A673 (cell line): ENCODE data around the gene TIGAR.

ENCODE experiments used
- EZH2 ChIP-seq: fragments of 200-600 bp; sonication (generic); IDR thresholded peaks from 2 replicates; pipeline ENCODE4 v1.6.1; 2017; ENCODE audit warnings: borderline replicate concordance, low read depth, mild to moderate bottlenecking, mixed read lengths, antibody characterized with exemption, low read length; ENCODE audit not compliant: poor library complexity, severe bottlenecking
- TF ChIP-seq, protein P1 (sequence below): fragments of 300-800, 200-600 bp; sonication (generic); conservative IDR thresholded peaks from 2 replicates; pipeline ENCODE4 v1.5.1; 2017; ENCODE audit warnings: low read depth, mild to moderate bottlenecking, antibody characterized with exemption, low read length, moderate library complexity, mixed read lengths

- TF ChIP-seq, protein P1, sequence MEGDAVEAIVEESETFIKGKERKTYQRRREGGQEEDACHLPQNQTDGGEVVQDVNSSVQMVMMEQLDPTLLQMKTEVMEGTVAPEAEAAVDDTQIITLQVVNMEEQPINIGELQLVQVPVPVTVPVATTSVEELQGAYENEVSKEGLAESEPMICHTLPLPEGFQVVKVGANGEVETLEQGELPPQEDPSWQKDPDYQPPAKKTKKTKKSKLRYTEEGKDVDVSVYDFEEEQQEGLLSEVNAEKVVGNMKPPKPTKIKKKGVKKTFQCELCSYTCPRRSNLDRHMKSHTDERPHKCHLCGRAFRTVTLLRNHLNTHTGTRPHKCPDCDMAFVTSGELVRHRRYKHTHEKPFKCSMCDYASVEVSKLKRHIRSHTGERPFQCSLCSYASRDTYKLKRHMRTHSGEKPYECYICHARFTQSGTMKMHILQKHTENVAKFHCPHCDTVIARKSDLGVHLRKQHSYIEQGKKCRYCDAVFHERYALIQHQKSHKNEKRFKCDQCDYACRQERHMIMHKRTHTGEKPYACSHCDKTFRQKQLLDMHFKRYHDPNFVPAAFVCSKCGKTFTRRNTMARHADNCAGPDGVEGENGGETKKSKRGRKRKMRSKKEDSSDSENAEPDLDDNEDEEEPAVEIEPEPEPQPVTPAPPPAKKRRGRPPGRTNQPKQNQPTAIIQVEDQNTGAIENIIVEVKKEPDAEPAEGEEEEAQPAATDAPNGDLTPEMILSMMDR, result no peak
- TF ChIP-seq EZH2, result no peak
Measured at GRCh38 chr12:4401117-4401516, 80.1 kb downstream of the TIGAR start.
